UCSD-AML1 (cell line): ENCODE results near the gene DNAH11.
"Not testable (repeated sequence)": the region's sequence is repeated elsewhere in the genome, so short reads cannot be mapped to it uniquely, and the experiment has no call there.

ENCODE experiments used
- DNase-seq: peaks from one replicate; lab custom pipeline; 2025; ENCODE audit not compliant: unreplicated experiment; lab: John Stamatoyannopoulos, UW

Gene DNAH11

GRCh38 chr7:21704359-21704758 lies 161.5 kb downstream of the DNAH11 start:
- no peak for DNase-seq

- no peak for DNase-seq
Measured at GRCh38 chr7:21706131-21706530, 163.3 kb downstream of the DNAH11 start.

GRCh38 chr7:21707566-21707965 lies 164.7 kb downstream of the DNAH11 start:
- DNase-seq = no peak

GRCh38 chr7:21708096-21708495 lies 165.3 kb downstream of the DNAH11 start:
- no peak for DNase-seq

GRCh38 chr7:21717323-21717722 lies 174.5 kb downstream of the DNAH11 start:
- no peak for DNase-seq

- no peak for DNase-seq
Measured at GRCh38 chr7:21718391-21718790, 175.6 kb downstream of the DNAH11 start.

GRCh38 chr7:21719846-21720245 lies 177.0 kb downstream of the DNAH11 start:
- DNase-seq = no peak

- DNase-seq = no peak
Measured at GRCh38 chr7:21722371-21722770, 179.5 kb downstream of the DNAH11 start.

- DNase-seq = no peak
Measured at GRCh38 chr7:21724562-21724961, 181.7 kb downstream of the DNAH11 start.

- no peak for DNase-seq
Measured at GRCh38 chr7:21730399-21730798, 187.6 kb downstream of the DNAH11 start.

- DNase-seq = no peak
Measured at GRCh38 chr7:21731977-21732376, 189.1 kb downstream of the DNAH11 start.

GRCh38 chr7:21732956-21733355 lies 190.1 kb downstream of the DNAH11 start:
- not testable (repeated sequence) for DNase-seq

- DNase-seq = no peak
Measured at GRCh38 chr7:21733837-21734236, 191.0 kb downstream of the DNAH11 start.

- DNase-seq = no peak
Measured at GRCh38 chr7:21743493-21743892, 200.7 kb downstream of the DNAH11 start.

- DNase-seq = no peak
Measured at GRCh38 chr7:21746949-21747348, 204.1 kb downstream of the DNAH11 start.

- DNase-seq = no peak
Measured at GRCh38 chr7:21747806-21748205, 205.0 kb downstream of the DNAH11 start.

- DNase-seq = no peak
Measured at GRCh38 chr7:21749378-21749777, 206.5 kb downstream of the DNAH11 start.

GRCh38 chr7:21753071-21753470 lies 210.2 kb downstream of the DNAH11 start:
- DNase-seq = no peak

GRCh38 chr7:21754963-21755362 lies 212.1 kb downstream of the DNAH11 start:
- no peak for DNase-seq

- DNase-seq = no peak
Measured at GRCh38 chr7:21757537-21758282, 214.9 kb downstream of the DNAH11 start.

GRCh38 chr7:21758286-21758685 lies 215.4 kb downstream of the DNAH11 start:
- DNase-seq = no peak

- no peak for DNase-seq
Measured at GRCh38 chr7:21762469-21762868, 219.6 kb downstream of the DNAH11 start.

GRCh38 chr7:21763818-21764217 lies 221.0 kb downstream of the DNAH11 start:
- no peak for DNase-seq
